ENCODE measurements around the gene TXK. TPM values are rescaled to one million over a fixed set of nuclear protein-coding genes. Genes with fewer than 3 reads are reported as not detected.

The TXK gene
- total RNA-seq, 6 donors from 2014 or later: 4.0 to 16.8 (median 6.2) TPM

- TF ChIP-seq POLR2AphosphoS5 (IDR thresholded peaks at IDR 0.05) (no peak), CTCF (IDR thresholded peaks at IDR 0.05) (no peak), EP300 (IDR thresholded peaks at IDR 0.05) (no peak), POLR2A (IDR thresholded peaks at IDR 0.05) (no peak)
- 66 to 71% methylated on average over 3 of the region's 3 CpGs for WGBS, 2 donors
- Histone ChIP-seq H3K9me3 (no peaks in the 10 kb centered on the region), H3K27ac (no peak overlapping the region), H3K4me1 (no peaks in the 10 kb centered on the region), H3K36me3 (no peaks in the 10 kb centered on the region), H3K4me3 (no peak overlapping the region), H3K27me3 (no peaks in the 10 kb centered on the region)
- DNase-seq (no peak), ATAC-seq (ENCODE audit: low FRiP score in 2 of 2) (no peak)
Observed at GRCh38 chr4:48030470-48030869, 103.6 kb downstream of the TXK start.

GRCh38 chr4:48028696-48029095, 105.4 kb downstream of the TXK start:
- ATAC-seq (ENCODE audit: low FRiP score in 2 of 2) (no peak), DNase-seq (no peak)
- Histone ChIP-seq H3K9me3 (no peaks in the 10 kb centered on the region), H3K4me3 (no peak overlapping the region), H3K27me3 (no peaks in the 10 kb centered on the region), H3K4me1 (no peaks in the 10 kb centered on the region), H3K27ac (no peak overlapping the region), H3K36me3 (no peaks in the 10 kb centered on the region)
- 22 to 78% methylated on average over 2 of the region's 2 CpGs for WGBS, 2 donors
- no peak for TF ChIP-seq EP300 (IDR thresholded peaks at IDR 0.05)
- no peak for TF ChIP-seq POLR2AphosphoS5 (IDR thresholded peaks at IDR 0.05)
- no peak for TF ChIP-seq CTCF (IDR thresholded peaks at IDR 0.05)
- TF ChIP-seq POLR2A (IDR thresholded peaks at IDR 0.05): no peak

- Histone ChIP-seq H3K4me1 (no peaks in the 10 kb centered on the region), H3K36me3 (no peaks in the 10 kb centered on the region), H3K9me3 (no peaks in the 10 kb centered on the region), H3K27ac (no peak overlapping the region), H3K27me3 (no peaks in the 10 kb centered on the region), H3K4me3 (no peak overlapping the region)
- ATAC-seq (ENCODE audit: low FRiP score in 2 of 2): no peak
- no peak for DNase-seq
- TF ChIP-seq POLR2A (IDR thresholded peaks at IDR 0.05) (no peak), EP300 (IDR thresholded peaks at IDR 0.05) (no peak), CTCF (IDR thresholded peaks at IDR 0.05) (no peak), POLR2AphosphoS5 (IDR thresholded peaks at IDR 0.05) (no peak)
Observed at GRCh38 chr4:48027653-48028052, 106.4 kb downstream of the TXK start.

- no peaks in the 10 kb centered on the region for H3K9me3 ChIP-seq
- no peaks in the 10 kb centered on the region for H3K4me1 ChIP-seq
- H3K27ac ChIP-seq: no peak overlapping the region
- no peaks in the 10 kb centered on the region for H3K36me3 ChIP-seq
- peak in 1 of 2 donors; percentile 63 for ATAC-seq (ENCODE audit: low FRiP score in 2 of 2)
- H3K27me3 ChIP-seq: no peaks in the 10 kb centered on the region
- no peak overlapping the region for H3K4me3 ChIP-seq
- TF ChIP-seq POLR2AphosphoS5 (IDR thresholded peaks at IDR 0.05) (no peak), CTCF (IDR thresholded peaks at IDR 0.05) (no peak), EP300 (IDR thresholded peaks at IDR 0.05) (no peak), POLR2A (IDR thresholded peaks at IDR 0.05) (no peak)
- no peak for DNase-seq
- WGBS, 2 donors: 25 to 39% methylated on average over 2 of the region's 2 CpGs
Observed at GRCh38 chr4:48025005-48025404, 109.0 kb downstream of the TXK start.

- 75 to 76% methylated on average over 4 of the region's 4 CpGs for WGBS, 2 donors
- TF ChIP-seq POLR2A (IDR thresholded peaks at IDR 0.05) (no peak), POLR2AphosphoS5 (IDR thresholded peaks at IDR 0.05) (no peak), EP300 (IDR thresholded peaks at IDR 0.05) (no peak), CTCF (IDR thresholded peaks at IDR 0.05) (no peak)
- no peak overlapping the region for H3K4me3 ChIP-seq
- H3K4me1 ChIP-seq: no peaks in the 10 kb centered on the region
- ATAC-seq (ENCODE audit: low FRiP score in 2 of 2) (no peak), DNase-seq (no peak)
- no peaks in the 10 kb centered on the region for H3K27me3 ChIP-seq
- H3K9me3 ChIP-seq: no peaks in the 10 kb centered on the region
- no peaks in the 10 kb centered on the region for H3K36me3 ChIP-seq
- no peak overlapping the region for H3K27ac ChIP-seq
Observed at GRCh38 chr4:48024522-48024921, 109.5 kb downstream of the TXK start.

Data from upper lobe of left lung (tissue), 6 donors.